ENCODE measurements around the gene NPVF.

GRCh38 chr7:25180592-25180923 is 47.7 kb downstream of the NPVF start:
- TF ChIP-seq EZH2 (IDR thresholded peaks at IDR 0.05; ENCODE audit: low read length, unreplicated experiment) (no peak), CTCF (conservative IDR thresholded peaks at IDR 0.05; ENCODE audit: low read depth, low read length) (no peak)
